ENCODE data around the gene MYADML2.

- no peak for TF ChIP-seq CTCF (IDR thresholded peaks at IDR 0.05; ENCODE audit: insufficient read depth, low read length, poor library complexity, severe bottlenecking)
- TF ChIP-seq EZH2phosphoT487 (conservative IDR thresholded peaks at IDR 0.05; ENCODE audit: low read length): no peak
Observed at GRCh38 chr17:81939881-81940385, 7.1 kb downstream of the MYADML2 start.

All from SU-DHL-6 (cell line).